ENCODE results near the gene SLC51B.
"Not testable (repeated sequence)": the region's sequence is repeated elsewhere in the genome, so short reads cannot be mapped to it uniquely, and the experiment has no call there.

The SLC51B gene

GRCh38 chr15:65099801-65100200, 54.6 kb downstream of the SLC51B start:
- not testable (repeated sequence) for DNase-seq (ENCODE audit: low spot score)

- DNase-seq (ENCODE audit: low spot score): no peak
Measured at GRCh38 chr15:65100442-65100841, 55.3 kb downstream of the SLC51B start.

GRCh38 chr15:65101411-65101890, 56.3 kb downstream of the SLC51B start:
- DNase-seq (ENCODE audit: low spot score): no peak

GRCh38 chr15:65101891-65102708, 56.9 kb downstream of the SLC51B start:
- no peak for DNase-seq (ENCODE audit: low spot score)

GRCh38 chr15:65102912-65103311, 57.7 kb downstream of the SLC51B start:
- DNase-seq (ENCODE audit: low spot score): no peak

Measured in LoVo (cell line).